NCI-H146 treated with DMSO at 0.1 percent for 48 hours (cell line): ENCODE results near the gene APOL2.
"Not testable (repeated sequence)": the region's sequence is repeated elsewhere in the genome, so short reads cannot be mapped to it uniquely, and the experiment has no call there.

Experiments used
- DNase-seq: peaks from one replicate; lab custom pipeline; 2025; ENCODE audit not compliant: unreplicated experiment; lab: John Stamatoyannopoulos, UW

The APOL2 gene

DNA sequence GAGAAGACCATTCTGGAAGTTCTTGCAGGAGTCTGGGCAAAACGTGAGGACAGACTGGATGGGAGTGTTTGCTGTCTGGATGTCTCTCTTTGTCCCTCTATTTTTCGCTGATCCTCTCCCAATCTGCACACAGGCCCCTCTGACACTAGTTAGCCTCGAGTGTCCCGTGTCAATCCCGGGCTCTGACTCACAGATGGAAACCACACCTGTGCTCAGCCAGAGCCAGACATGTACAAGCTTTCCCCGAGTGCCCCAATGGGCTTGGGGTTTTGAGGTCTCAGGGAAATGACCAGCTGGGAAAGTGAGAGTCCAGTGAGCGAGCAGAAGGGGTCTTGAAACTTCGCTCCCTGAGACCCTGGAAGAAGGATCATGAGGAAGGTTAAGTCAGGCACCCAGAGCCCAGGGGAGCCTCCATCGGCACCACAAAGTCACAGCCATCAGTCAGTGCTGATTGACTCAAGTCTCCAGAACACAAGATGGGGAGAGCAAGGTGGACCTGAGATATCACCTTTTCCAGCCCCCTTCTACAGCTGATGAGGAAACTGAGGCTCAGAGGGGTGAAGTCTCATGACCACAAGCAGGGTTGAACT, 13.9 kb downstream of the APOL2 start:
- DNase-seq, result no peak

DNA sequence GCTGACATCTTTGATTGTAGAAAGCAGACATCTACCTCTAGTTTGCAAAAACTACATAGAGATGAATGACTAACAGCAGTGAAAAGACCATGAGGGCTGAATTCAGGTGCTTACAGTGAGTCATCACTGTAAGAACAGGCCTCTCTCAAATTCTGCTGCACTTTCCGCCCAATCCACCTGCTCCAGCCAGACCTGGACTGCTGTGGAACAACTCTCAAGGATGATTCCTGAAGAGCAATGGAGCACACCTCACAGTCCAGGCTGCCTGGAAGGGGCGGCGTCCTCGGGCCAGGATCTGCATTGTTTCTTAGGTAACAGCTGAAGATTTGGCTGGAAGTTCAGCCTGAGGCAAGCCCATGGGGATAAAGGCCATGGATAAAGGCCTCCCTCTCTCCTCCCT, 15.1 kb downstream of the APOL2 start:
- no peak for DNase-seq

DNA sequence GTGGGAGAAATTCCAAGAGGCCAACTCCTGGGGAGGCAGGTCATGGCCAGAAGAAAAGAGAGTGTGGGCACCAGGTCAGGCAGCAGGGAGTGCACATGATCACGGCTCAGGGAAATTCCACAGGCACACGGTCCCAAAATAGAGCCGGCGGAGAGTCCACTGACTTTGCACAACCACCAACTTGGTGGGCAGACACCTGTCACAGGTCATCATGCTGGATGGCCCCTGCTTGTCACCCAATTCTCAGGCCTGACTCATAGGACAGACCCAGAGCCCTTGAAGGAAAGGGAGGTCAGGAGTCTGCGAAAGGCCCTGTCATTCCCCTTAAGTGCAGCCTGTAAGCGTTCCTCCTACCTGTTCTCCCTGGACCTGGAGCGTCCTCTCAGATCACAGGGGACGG, 15.8 kb downstream of the APOL2 start:
- no peak for DNase-seq

DNA sequence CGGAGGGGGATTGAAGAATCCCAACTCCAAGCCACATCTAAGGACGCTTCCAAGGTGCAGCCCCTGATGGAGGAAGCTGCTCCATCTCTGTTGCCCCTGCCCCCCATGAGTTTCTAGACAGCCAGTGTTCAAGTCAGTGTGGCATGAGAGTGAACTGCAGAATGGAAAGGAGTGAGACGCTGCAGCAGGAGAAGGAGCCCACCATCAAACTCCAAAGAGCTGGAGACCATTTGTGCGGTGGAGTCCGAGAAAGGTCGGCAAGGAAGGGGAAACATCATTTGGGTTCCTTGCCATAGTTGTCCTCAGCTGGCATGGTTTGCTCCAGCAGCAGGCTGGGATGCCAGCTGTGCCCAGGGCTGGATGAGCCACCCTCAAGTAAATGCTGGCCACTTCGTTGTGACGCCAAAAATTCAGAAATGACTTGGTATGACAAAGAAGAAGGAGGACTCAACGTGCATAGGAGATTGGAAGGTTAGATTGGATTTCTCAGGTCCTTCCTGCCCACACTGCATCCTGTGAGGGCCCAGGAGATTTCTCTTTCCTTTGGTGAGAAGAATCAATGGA, 16.4 kb downstream of the APOL2 start:
- DNase-seq, result no peak

DNA sequence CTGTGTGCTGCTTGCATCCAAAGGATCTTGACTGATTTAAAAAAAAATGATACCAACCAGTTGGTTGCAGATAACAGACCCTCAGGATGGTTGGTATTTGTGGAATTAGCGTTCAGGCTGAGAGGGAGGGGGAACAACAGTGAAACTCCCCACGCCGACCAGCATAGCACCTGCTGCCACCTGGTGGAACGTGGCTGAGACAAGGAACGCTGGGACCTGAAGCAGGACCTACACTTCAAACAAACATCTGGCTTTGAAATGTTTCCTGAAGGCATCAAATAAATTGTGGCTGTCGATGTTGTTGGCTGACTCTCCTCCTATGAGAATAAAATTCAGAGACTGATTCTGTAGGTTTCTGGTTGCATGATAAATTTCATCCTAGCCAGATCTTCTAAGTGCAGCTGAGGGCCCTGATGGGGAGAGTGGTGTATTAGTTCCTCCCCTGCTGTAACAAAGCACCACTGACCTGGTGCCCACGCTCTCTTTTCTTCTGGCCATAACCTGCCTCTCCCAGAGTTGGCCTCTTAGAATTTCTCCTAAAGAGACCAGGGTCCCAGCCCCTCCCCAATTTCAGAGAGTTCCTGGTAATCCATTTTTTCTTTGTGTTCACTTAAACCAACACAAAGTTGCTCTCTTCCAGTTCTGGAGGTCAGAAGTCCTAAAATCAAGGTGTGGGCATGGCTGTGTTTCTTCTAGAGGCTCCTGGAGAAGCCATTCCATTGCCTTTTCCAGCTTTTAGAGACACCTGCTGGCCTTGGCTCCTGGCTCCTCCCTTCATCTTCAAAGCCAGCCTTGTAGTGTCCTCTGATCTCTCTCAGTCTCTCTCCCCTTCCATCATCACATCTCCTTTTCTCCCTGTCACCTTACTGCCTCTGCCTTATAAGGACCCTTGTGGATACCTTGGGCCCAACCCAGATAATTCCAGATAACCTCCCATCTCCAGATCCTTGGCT, 17.3 kb downstream of the APOL2 start:
- DNase-seq, result no peak

DNA sequence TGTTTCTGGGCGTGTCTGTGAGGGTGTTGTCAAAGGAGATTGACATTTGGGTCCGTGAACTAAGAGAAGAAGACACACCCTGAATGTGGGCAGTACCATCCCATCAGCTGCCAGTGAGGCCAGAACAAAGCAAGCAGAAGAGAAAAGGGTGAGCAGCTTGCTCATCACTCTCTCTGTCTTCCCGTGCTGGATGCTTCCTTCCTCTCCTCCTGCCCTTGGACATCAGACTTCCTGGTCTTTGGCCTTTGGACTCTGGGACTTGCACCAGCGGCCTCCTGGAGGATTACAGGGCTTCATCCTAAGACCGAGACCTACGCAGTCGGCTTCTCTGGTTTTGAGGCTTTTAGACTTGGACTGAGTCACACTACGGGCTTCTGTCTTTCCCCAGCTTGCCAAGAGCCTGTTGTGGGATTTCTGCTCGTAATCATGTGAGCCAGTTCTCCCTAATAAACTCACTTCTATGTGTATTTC, 18.8 kb downstream of the APOL2 start:
- peak; percentile 75 for DNase-seq

DNA sequence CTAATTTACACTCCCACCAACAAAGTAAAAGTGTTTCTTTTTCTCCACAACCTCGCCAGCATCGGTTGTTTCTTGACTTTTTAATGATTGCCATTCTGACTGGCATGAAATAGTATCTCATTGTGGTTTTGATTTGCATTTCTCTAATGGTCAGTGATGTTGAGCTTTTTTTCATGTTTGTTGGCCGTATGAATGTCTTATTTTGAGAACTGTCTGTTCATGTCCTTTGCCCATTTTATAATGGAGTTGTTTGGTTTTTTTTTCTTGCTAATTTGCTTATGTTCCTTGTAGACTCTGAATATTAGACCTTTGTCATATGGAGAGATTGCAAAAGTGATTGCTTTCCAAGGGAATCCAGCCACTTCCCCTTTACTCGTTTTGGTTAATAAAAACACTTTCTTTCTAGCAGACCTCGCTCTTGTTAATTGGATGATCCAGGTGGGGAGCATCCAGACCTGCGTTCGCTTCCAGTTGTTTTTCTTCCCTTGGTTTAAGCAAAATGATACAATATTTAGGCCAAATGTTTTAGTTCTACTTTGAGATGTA, 20.6 kb downstream of the APOL2 start:
- DNase-seq, result no peak

DNA sequence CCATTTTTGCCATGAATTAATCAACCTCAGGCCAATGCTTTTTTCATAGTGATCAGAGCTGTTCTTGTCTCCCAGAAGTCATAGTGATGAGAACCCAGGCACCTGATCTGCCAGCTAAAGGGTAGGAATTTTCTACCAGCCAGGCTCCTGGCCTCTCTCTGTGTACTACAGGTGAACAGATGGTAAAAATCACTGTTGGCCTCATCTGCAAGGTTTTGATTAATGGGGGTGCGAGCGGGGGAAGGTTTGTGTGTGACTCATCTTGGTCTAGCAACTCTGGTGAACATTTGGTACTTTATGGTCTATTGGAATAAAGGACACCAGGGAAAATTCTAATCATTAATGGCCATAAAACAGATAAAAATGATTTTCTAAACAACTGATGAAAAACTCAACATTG, 23.3 kb downstream of the APOL2 start:
- no peak for DNase-seq

DNA sequence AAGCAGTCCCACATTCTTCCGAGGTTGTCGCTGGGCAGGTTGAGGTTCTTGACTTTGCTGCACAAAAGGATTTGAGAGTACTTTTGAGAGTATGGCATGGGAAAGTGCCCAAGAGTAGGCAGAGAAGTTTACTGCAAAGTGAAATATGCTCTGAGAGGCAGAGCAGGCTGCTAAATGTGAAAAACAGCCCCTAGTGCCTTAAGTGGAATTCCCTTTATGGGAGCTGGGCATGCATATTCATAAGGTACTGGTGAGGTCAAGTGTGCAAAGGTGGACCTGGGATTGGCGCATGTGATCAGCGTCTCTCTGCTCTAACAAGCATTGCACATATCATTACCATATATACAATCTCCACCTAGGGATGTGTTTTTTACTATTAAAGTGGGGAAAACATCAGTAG, 25.7 kb downstream of the APOL2 start:
- no peak for DNase-seq

DNA sequence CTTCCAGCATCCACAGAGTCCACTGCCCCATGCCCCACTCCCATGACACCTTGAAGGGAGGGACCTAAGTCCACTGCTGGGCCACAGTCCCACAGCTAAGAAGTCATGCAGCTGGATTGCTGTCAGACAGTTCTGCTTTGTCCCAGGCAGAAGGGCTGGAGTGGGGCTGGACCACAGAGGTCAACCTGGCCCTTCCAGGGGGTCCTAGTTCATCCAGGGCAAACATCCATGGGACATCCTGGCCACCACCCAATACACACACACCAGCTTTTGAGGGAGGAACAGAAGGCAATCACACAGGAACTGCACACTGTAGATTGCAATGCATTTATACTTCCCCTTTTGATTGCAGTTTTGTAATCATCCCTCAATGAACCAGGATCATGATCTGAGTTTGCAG, 26.4 kb downstream of the APOL2 start:
- no peak for DNase-seq

DNA sequence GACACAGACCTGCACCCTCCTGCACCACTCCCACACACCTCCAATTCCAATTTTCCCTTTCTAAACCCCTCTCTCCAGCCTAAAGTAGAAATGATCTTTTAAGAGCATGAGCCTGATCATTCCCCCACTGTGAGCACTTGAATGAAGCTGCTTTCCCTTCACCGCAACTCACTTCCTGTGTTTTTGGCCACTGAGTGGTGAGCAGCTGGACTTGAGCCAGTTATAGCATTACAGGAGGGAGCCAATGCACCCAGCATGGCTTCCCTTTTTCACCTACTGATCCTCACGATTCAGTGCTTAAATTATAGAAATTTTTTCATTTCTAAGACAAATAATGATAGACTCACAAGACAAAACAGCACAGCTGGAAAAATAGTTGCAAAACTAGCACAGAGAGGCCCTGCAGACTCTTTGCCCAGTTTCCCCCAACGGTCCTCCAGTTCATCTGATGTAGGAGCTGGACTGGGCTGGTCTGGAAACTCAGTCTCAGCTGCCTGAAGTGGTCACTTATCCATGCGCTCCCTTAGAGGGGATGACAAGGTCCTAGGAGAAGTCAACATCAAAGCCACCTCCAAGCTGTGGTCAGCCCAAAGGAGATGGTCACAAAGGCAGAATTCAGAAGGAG, 28.0 kb downstream of the APOL2 start:
- DNase-seq, result peak; percentile 18

DNA sequence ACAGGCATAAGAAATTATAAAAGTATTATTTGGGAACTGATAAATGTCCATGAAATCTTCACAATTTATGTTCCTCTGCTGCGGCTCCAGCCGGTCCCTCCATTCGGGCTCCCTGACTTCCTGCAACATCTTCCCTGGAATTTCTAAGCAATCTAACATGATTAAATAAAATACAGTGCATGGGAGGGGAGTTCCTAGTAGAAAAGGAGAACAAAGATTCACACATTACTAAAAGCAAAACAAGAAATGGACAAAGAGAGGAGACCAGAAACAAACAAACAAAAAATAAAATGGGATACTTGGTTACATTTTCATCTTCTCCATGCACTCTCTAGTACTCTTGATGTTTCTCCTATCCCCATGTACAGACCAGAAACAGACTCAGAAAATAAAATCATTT, 29.1 kb downstream of the APOL2 start:
- no peak for DNase-seq

DNA sequence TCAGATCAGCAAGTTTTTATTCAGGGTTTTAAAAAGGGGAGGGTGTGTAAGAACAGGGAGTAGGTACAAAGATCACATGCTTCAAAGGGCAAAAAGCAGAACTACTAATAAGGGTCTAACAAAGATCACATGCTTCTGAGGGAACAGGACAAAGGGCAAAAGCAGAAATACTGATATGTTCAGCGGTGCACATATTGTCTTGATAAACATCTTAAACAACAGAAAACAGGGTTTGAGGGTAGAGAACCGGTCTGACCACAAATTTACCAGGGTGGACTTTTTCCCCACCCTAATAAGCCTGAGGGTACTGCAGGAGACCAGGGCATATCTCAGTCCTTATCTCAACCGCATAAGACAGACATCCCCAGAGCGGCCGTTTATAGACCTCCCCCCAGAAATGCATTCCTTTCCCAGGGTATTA, 29.8 kb downstream of the APOL2 start:
- not testable (repeated sequence) for DNase-seq

DNA sequence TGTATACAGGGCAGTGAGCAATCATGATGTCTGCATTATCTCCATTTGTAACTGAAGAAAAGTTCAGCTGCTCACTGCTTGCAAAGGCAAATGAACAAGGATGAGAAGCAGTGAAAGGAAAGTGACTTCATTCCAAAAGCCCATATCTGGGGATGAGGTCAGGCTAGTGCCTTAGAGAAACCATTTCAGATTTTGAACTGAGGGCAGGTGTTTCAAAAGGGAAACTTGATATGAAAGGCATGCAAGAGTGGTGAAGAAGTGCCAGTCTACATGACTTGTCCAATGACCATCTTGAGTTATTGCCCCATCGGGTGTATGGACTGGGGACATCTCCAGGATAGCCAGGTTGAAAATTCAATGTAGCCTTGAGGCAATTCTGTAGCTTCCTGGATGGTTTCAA, 30.4 kb downstream of the APOL2 start:
- no peak for DNase-seq

DNA sequence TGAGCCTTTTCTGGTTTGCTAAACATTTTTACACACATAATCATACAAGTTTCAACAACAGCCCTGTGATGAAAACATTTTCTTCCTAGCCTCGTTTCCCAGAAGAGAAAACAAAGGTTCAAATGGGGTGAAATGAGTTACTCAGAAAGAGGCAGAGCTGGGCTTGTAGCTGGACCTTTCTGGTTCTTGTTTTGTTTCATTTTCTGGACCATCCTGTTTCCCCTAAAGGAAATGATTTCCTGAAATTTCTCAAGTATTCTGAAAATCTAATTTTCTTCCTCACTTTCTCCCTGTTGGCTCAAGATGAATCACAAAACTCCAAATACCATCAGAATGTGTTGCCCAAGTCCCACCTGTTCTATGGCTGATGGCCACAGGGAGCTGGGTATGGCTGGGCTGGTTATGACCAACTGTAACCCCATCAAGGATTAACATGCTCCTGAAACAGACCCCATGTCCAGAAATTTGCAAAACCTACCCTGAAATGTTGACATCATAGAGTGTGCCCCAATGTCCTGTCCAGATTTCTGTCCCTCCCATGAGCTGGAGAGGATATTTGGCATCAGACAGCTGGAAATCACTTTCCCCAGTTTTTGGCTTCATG, 31.1 kb downstream of the APOL2 start:
- DNase-seq, result no peak

DNA sequence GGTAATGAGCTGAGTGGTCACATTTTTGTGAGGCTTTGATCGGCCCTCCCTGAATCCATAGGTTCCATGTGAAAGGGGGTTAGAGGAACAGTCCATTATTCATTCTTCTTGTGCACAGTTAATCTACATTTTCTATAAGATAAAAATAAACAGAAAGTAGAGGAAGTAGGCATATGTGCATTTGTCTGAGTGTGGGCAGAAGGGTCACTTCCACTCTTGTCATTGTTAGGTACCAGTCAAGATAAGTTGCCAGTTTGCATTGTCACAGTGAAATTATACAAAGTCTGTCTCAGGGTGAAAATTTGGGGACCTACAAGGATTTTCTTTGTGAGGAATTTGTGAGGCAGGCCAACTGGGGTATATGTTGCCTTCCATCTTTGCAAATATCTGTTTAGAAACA, 33.1 kb downstream of the APOL2 start:
- no peak for DNase-seq

DNA sequence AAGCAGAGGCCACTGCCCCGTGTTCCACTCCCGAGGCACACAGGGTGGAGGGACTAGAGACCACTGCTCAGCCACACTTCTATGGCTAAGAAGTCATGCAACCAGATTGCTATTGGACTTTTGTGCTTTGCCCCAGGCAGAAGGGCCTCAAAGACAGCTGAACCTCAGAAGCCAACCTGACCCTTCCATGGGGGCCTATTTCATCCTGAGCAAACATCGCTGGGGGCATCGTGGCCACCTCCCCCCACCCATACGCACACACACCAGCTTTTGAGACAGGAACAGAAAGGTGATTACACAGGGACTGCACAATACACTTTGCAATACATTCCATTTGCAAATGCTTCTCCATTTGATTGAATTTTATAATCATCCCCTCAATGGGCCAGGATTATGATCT, 33.8 kb downstream of the APOL2 start:
- not testable (repeated sequence) for DNase-seq

DNA sequence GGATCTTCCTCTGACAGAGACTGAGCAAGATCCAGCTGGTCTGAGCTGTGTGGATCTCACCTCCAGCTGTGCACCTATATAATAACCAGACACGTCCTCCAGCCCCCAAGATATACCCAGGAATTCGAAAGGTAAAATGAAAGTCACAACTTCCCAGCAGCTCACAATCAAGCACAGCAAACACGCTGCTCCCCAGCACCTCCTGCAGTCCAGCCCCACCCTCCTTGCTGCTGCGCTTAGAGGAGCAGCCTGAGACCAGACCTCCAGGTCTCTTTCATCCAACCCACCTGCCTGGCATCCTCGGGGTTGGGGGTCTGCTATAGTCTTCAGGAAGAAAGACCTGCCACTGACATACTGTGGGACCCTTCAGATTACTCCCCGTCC, 34.7 kb downstream of the APOL2 start:
- no peak for DNase-seq

DNA sequence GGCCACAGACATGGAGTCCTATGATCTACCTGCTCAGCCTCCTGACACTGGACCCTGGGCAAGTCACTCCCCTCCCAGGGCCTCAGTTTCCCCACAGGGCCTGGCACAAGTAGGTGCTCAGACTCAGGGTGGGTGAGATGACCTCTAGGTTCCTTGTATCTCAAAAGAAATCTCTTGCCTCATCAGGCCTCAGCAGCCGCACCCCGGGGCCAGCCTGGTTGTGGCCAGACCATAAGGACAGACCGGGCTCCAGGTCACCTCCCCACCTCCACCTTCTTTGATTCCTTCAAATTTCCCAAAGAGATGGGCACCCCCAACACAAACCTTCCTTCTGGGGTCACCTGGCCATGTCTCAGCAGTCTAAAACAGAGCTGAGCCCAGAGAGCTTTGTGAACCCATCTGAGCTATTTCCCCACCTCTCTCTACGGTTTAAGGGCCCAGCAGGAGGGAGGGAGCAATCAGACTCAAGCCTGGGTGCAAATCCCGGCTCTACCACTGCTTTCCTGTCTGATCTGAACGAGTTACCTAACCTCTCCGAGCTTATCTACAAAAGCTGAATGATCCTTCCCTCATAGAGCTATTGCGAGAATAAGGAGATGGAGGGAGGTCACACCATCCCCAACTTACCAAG, 35.2 kb downstream of the APOL2 start:
- no peak for DNase-seq

DNA sequence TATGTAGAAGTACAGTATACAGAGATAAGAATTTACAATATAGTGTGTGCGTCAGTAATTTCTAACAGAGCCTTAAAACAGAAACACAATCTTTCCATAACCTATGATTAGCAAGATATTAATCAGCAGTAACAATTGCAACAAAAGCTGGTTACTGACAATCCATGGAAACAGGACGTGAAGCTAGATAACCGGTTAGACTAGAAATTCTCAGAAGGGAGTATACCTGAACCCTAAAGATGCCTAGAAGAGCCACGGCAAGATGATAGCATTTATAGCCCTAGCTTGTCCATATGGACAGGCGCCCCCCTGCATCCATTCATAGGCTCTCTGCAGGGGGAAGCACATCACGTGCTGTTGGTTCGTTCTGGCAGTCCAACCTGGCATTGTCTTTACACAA, 35.9 kb downstream of the APOL2 start:
- not testable (repeated sequence) for DNase-seq

DNA sequence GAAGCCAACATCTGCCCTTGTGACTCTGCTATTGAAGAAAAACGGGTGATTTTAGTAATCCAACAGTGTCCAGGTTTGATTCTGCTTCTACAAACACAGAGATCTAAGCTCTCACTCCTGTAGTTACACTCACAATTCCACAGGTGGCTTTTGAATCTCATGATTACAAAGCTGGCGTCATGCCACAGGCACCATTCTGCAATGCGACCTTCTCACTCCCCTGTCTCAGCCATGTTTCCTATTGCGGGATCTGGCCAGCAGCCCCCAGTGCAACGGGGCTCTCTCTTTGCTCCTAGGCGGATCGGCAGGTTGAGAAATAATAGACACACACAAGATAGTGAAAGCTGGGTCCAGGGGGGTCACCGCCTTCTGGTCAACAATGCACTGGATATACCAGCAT, 36.4 kb downstream of the APOL2 start:
- peak; percentile 14 for DNase-seq
